Mesenchymal stem cell (in vitro differentiated cells and primary cell): Measurements from ENCODE around the gene ASCC1. TPM values are rescaled to one million over a fixed set of nuclear protein-coding genes. Genes with fewer than 3 reads are reported as not detected.
A peak's percentile ranks its signal among the peaks of the same experiment; 100 is the strongest.

ENCODE experiments used
- DNase-seq: peaks from one replicate; pipeline ENCODE4 v3.0.0-alpha.2; 2013
- H2AFZ ChIP-seq: one replicate; pipeline ENCODE4 v1.6.1; 2013; ENCODE audit warnings: low read depth, mild to moderate bottlenecking, control low read depth, inconsistent platforms, low read length, moderate library complexity
- H2AK5ac ChIP-seq: 2 replicates; pipeline ENCODE4 v1.6.1; 2013; ENCODE audit warnings: low read length, moderate library complexity, mild to moderate bottlenecking, inconsistent platforms; ENCODE audit not compliant: severe bottlenecking
- H2BK120ac ChIP-seq: one replicate; pipeline ENCODE4 v1.6.1; 2013; ENCODE audit warnings: low read depth, mild to moderate bottlenecking, inconsistent platforms, low read length, moderate library complexity
- H2BK12ac ChIP-seq, 2 experiments: one replicate each; pipeline ENCODE4 v1.6.1; 2013; ENCODE audit warnings: inconsistent platforms in 2 of 2, low read length in 2 of 2, mild to moderate bottlenecking in 2 of 2, moderate library complexity in 2 of 2, control low read depth in 1 of 2
- H2BK15ac ChIP-seq: one replicate; pipeline ENCODE4 v1.6.1; 2013; ENCODE audit warnings: mild to moderate bottlenecking, low read depth, inconsistent platforms; ENCODE audit not compliant: poor library complexity, severe bottlenecking
- H2BK5ac ChIP-seq: 2 replicates; pipeline ENCODE4 v1.6.1; 2013; ENCODE audit warnings: low read depth, mild to moderate bottlenecking, low read length, control low read depth, inconsistent platforms; ENCODE audit not compliant: poor library complexity, severe bottlenecking
- H3K14ac ChIP-seq, 2 experiments: one replicate each; pipeline ENCODE4 v1.6.1; 2013; ENCODE audit warnings: inconsistent platforms in 2 of 2, low read length in 2 of 2, control low read depth in 1 of 2, mild to moderate bottlenecking in 1 of 2, moderate library complexity in 1 of 2
- H3K18ac ChIP-seq, 2 experiments: one replicate each; pipeline ENCODE4 v1.6.1; 2013; ENCODE audit warnings: inconsistent platforms in 2 of 2, low read length in 2 of 2, control low read depth in 1 of 2, low read depth in 1 of 2, mild to moderate bottlenecking in 1 of 2
- H3K23ac ChIP-seq, 2 experiments: one replicate each; pipeline ENCODE4 v1.6.1; 2013; ENCODE audit warnings: inconsistent platforms in 2 of 2, low read length in 2 of 2, mild to moderate bottlenecking in 2 of 2, moderate library complexity in 2 of 2, control low read depth in 1 of 2
- H3K27ac ChIP-seq: 2 replicates; pipeline ENCODE4 v1.5.1; 2013; ENCODE audit warnings: mild to moderate bottlenecking, moderate library complexity, low read length, control low read depth, inconsistent platforms; ENCODE audit not compliant: poor library complexity, severe bottlenecking
- H3K27me3 ChIP-seq, 2 experiments: 2 replicates each; pipeline versions ENCODE4 v1.6.1 to v1.7.0; 2013; ENCODE audit warnings: low read length in 2 of 2, mild to moderate bottlenecking in 2 of 2, moderate library complexity in 2 of 2, control low read depth in 1 of 2, inconsistent platforms in 1 of 2; ENCODE audit not compliant: control insufficient read depth in 1 of 2, insufficient read depth in 1 of 2
- H3K36me3 ChIP-seq, 2 experiments: 2 replicates each; pipeline versions ENCODE4 v1.6.1 to v1.7.0; 2013; ENCODE audit warnings: low read length in 2 of 2, control low read depth in 1 of 2, inconsistent platforms in 1 of 2, low read depth in 1 of 2, mild to moderate bottlenecking in 1 of 2; ENCODE audit not compliant: insufficient read depth in 2 of 2, control insufficient read depth in 1 of 2
- H3K4ac ChIP-seq, 2 experiments: one replicate each; pipeline ENCODE4 v1.6.1; 2013; ENCODE audit warnings: inconsistent platforms in 2 of 2, low read length in 2 of 2, mild to moderate bottlenecking in 2 of 2, moderate library complexity in 2 of 2, control low read depth in 1 of 2, low read depth in 1 of 2
- H3K4me1 ChIP-seq: 2 replicates; pipeline ENCODE4 v1.6.1; 2013; ENCODE audit warnings: low read depth, low read length, control low read depth; ENCODE audit not compliant: control insufficient read depth, insufficient read depth
- H3K4me2 ChIP-seq: 2 replicates; pipeline ENCODE4 v1.6.1; 2013; ENCODE audit warnings: low read length, mild to moderate bottlenecking, inconsistent platforms; ENCODE audit not compliant: poor library complexity, severe bottlenecking
- H3K4me3 ChIP-seq, 2 experiments: 2 replicates each; pipeline versions ENCODE4 v1.5.1 to v1.7.0; 2013; ENCODE audit warnings: low read length in 2 of 2, mild to moderate bottlenecking in 2 of 2, control low read depth in 1 of 2, low read depth in 1 of 2; ENCODE audit not compliant: insufficient read depth in 1 of 2
- H3K79me1 ChIP-seq: replicated peaks from 2 replicates; pipeline ENCODE4 v1.6.1; 2013; ENCODE audit warnings: mild to moderate bottlenecking, control low read depth, low read length, inconsistent platforms; ENCODE audit not compliant: poor library complexity, severe bottlenecking
- H3K9ac ChIP-seq: 2 replicates; pipeline ENCODE4 v1.7.0; 2013; ENCODE audit warnings: mild to moderate bottlenecking, low read length, moderate library complexity
- H3K9me3 ChIP-seq: 2 replicates; pipeline ENCODE4 v1.7.0; 2013; ENCODE audit warnings: mild to moderate bottlenecking, low read length; ENCODE audit not compliant: control insufficient read depth
- H4K8ac ChIP-seq: one replicate; pipeline ENCODE4 v1.6.1; 2013; ENCODE audit warnings: inconsistent platforms, mild to moderate bottlenecking, low read length, moderate library complexity
- H4K91ac ChIP-seq: one replicate; pipeline ENCODE4 v1.6.1; 2013; ENCODE audit warnings: mild to moderate bottlenecking, low read length, inconsistent platforms
- WGBS: methylation state at CpG from one replicate; pipeline ENCODE4 v1.1.7; 2013; ENCODE audit warnings: mixed read lengths; 5-methylcytosine and 5-hydroxymethylcytosine counted together
- polyA plus RNA-seq, 2 experiments: library from polyadenylated mRNA; stranded (reverse); fragments of 200-250 nt; gene quantifications; one replicate each; pipeline ENCODE4 v1.2.3, GENCODE V29; 2013

Gene ASCC1, protein sequence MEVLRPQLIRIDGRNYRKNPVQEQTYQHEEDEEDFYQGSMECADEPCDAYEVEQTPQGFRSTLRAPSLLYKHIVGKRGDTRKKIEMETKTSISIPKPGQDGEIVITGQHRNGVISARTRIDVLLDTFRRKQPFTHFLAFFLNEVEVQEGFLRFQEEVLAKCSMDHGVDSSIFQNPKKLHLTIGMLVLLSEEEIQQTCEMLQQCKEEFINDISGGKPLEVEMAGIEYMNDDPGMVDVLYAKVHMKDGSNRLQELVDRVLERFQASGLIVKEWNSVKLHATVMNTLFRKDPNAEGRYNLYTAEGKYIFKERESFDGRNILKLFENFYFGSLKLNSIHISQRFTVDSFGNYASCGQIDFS
- polyA plus RNA-seq (2013, experiment 1 of 2), result 36.0 TPM
- polyA plus RNA-seq (2013, experiment 2 of 2), result 36.1 TPM

DNA sequence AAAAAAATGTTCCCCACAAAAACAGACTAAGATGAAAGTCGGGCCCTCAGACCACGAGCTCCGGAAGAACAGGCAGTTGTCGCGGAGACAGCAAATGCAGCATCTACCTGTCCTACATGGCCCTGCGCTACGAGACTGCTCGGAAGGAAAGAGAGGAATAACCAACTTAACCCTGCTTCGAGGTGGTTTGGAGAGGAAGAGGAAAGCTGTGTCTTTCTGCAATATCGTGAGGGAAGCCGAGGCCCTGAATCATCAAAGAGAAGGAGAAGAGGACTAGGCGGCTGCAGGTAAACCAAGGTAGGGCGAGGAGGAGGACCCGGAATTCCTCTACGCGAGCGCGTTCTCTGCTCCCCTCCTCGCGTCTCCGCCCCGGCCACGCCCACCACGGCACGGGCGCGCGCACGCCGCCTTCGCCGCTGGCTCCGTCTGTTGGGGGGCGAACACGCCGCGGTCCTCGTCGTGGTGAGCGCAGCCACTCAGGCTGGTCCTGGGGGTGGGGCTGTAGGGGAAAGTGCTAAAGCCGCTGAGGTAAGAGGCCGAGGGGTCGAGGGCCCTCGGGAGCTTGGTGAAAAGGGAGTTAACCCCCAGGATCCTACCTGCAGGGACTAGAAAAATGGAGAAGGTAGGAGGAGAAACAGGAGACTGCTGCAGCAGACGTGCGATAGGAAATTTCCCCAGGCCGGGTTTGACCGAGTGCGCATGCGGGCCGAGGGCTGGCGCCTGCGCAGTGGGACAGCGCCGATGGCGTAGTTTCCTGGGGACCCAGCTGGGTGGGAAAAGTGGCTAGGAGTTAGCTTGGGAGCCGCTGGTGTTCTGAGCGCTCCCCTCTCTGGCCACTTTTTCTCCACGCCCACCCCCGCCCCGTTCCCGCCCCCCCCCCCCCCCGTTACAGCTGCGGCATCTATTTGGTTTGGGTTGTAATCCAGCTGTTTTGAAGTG is at the start of gene ASCC1, which contains the start of gene ANAPC16:
ASCC1 (minus strand) TSS at position 666 of the 939 bp plus-strand sequence. CDS start 2,978 bp downstream, outside the sequence.
ANAPC16 (plus strand) TSS at position 402 of the 939 bp plus-strand sequence. CDS start 7,903 bp downstream, outside the sequence.
- no peak within 1 kb of the TSS for H2AFZ ChIP-seq
- WGBS, result under 1% methylated on average over 54 of the region's 64 CpGs

DNA sequence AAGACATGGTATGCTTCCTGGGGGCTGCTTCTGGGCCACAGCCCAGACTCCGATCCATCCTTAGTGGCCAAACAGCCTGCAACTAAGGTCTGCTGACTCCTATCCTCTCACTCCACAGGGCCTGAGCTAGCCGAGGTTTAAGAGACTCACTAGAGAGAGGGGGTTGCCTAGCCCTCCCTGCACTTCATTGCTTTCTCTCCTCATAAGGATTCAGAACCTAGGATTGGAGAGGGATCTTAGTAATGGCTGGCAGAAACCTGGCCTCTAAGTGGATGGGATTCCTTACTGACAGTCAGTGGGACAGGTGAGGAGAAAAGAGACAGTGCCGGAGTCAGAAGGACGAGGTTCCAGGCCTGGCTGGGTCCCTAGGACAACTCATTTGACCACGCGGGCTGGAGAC is 49.4 kb upstream of the ASCC1 start:
- 100% methylated on average over 5 of the region's 6 CpGs for WGBS
- Histone ChIP-seq H3K79me1 (no peaks in the 10 kb centered on the region), H3K4ac (peak overlapping the region; percentile 35 to 47), H4K91ac (peak overlapping the region; percentile 70), H2BK5ac (no peak overlapping the region), H2AFZ (peak overlapping the region; percentile 29), H3K4me1 (peaks cover 8% of the 10 kb centered on the region), H3K18ac (no peak overlapping the region), H2BK15ac (no peak overlapping the region), H3K27ac (no peak overlapping the region), H4K8ac (peak overlapping the region; percentile 52), H3K9ac (no peak overlapping the region), H2BK12ac (peak overlapping the region in 1 of 2 experiments; percentile 87), H3K23ac (no peak overlapping the region), H2AK5ac (peak overlapping the region; percentile 56), H3K9me3 (no peaks in the 10 kb centered on the region), H3K4me3 (no peak overlapping the region), H3K27me3 (no peaks in the 10 kb centered on the region), H3K4me2 (no peak overlapping the region), H3K36me3 (peaks cover 0 to 4% of the 10 kb centered on the region in 2 experiments), H2BK120ac (no peak overlapping the region), H3K14ac (peak overlapping the region in 1 of 2 experiments; percentile 71)
- no peak for DNase-seq

More for the DNA sequence above, at the start of gene ASCC1, which contains the start of gene ANAPC16:
- H3K27me3 ChIP-seq, result no peaks in the 10 kb centered on the region
- no peaks in the 10 kb centered on the region for H3K9me3 ChIP-seq
- H4K8ac ChIP-seq, result peak within 1 kb of the TSS; percentile 98
- H4K91ac ChIP-seq, result peak within 1 kb of the TSS; percentile 93
- peak within 1 kb of the TSS; percentile 97 for H2BK5ac ChIP-seq
- DNase-seq, result peak; percentile 95
- peak within 1 kb of the TSS; percentile 66 to 100 for H3K4me3 ChIP-seq
- H3K79me1 ChIP-seq, result peaks cover 6% of the 10 kb centered on the region
- no peak within 1 kb of the TSS for H2BK12ac ChIP-seq
- H3K4ac ChIP-seq, result peak within 1 kb of the TSS; percentile 81 to 87
- H3K9ac ChIP-seq, result peak within 1 kb of the TSS; percentile 97
- H3K4me1 ChIP-seq, result peaks cover 9% of the 10 kb centered on the region
- H3K23ac ChIP-seq, result no peak within 1 kb of the TSS
- no peak within 1 kb of the TSS for H2AK5ac ChIP-seq
- H3K4me2 ChIP-seq, result peak within 1 kb of the TSS; percentile 91
- H2BK120ac ChIP-seq, result no peak within 1 kb of the TSS
- H3K18ac ChIP-seq, result peak within 1 kb of the TSS; percentile 81 to 94
- peak within 1 kb of the TSS; percentile 99 for H3K27ac ChIP-seq
- peak within 1 kb of the TSS; percentile 89 for H2BK15ac ChIP-seq
- peaks cover 7 to 18% of the 10 kb centered on the region in 2 experiments for H3K36me3 ChIP-seq
- H3K14ac ChIP-seq, result peak within 1 kb of the TSS in 1 of 2 experiments; percentile 80

DNA sequence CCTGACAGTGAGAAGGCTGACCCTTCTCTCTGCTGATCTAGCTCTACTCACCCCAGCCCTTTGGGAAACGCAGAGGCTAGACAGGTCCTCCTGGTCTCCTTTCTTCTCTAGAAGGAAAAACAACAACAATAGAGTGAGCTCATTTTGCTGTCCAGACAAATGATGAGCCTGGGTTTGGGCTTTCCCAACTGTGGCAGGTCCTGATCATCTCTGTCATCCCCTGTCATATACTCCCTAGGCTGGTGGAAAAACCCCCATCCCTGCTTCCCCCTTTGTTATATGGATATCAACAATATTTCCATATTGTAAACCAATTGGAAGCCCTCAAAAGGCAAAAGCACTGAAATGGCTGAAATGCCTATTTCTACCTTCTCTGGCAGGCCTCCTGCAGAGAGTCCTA is 48.5 kb upstream of the ASCC1 start:
- peak overlapping the region in 1 of 2 experiments; percentile 31 for H2BK12ac ChIP-seq
- H3K27me3 ChIP-seq, result no peaks in the 10 kb centered on the region
- no peak overlapping the region for H2AFZ ChIP-seq
- no peak overlapping the region for H2AK5ac ChIP-seq
- H3K23ac ChIP-seq, result no peak overlapping the region
- H3K4me3 ChIP-seq, result no peak overlapping the region
- H3K27ac ChIP-seq, result no peak overlapping the region
- DNase-seq, result no peak
- no peak overlapping the region for H3K18ac ChIP-seq
- 100% methylated on average over 1 of the region's 1 CpG for WGBS
- H2BK120ac ChIP-seq, result no peak overlapping the region
- no peaks in the 10 kb centered on the region for H3K79me1 ChIP-seq
- H3K4me2 ChIP-seq, result no peak overlapping the region
- no peak overlapping the region for H4K91ac ChIP-seq
- peak overlapping the region; percentile 44 for H2BK15ac ChIP-seq
- no peak overlapping the region for H2BK5ac ChIP-seq
- H4K8ac ChIP-seq, result peak overlapping the region; percentile 12
- H3K9me3 ChIP-seq, result no peaks in the 10 kb centered on the region
- H3K4me1 ChIP-seq, result peaks cover 16% of the 10 kb centered on the region
- no peak overlapping the region for H3K4ac ChIP-seq
- peaks cover 0 to 4% of the 10 kb centered on the region in 2 experiments for H3K36me3 ChIP-seq
- H3K9ac ChIP-seq, result no peak overlapping the region
- H3K14ac ChIP-seq, result no peak overlapping the region
